Measurements from ENCODE around the gene MEA1. TPM values are rescaled to one million over a fixed set of nuclear protein-coding genes. Genes with fewer than 3 reads are reported as not detected.

Gene MEA1
- total RNA-seq, 3 donors from 2014 or later (not counting 1 experiment from before 2014, with no cell fraction given), result 29.6 to 34.3 (median 34.2) TPM

- intact Hi-C loops (cut with micrococcal nuclease), result no loop called here
- Histone ChIP-seq H3K36me3 (ENCODE audit: control insufficient read depth, insufficient read depth, low read length) (peaks cover 29% of the 10 kb centered on the region), H3K9me3 (ENCODE audit: control insufficient read depth, insufficient read depth, low read length) (no peaks in the 10 kb centered on the region), H3K27me3 (ENCODE audit: control insufficient read depth, insufficient read depth, low read length) (no peaks in the 10 kb centered on the region), H3K4me3 (ENCODE audit: low read length) (no peak overlapping the region), H3K4me1 (ENCODE audit: control insufficient read depth, insufficient read depth, low read length) (no peaks in the 10 kb centered on the region), H3K27ac (ENCODE audit: low read length) (no peak overlapping the region)
- no peak for TF ChIP-seq CTCF (IDR thresholded peaks at IDR 0.05)
- no peak for DNase-seq
- no peak overlapping the region for H3K27ac Mint-ChIP-seq
- no peaks in the 10 kb centered on the region for H3K36me3 Mint-ChIP-seq
- no peaks in the 10 kb centered on the region for H3K9me3 Mint-ChIP-seq
- no peaks in the 10 kb centered on the region for H3K27me3 Mint-ChIP-seq (ENCODE audit: low read depth in 2 of 2)
- H3K4me1 Mint-ChIP-seq, result peaks cover 0 to 4% of the 10 kb centered on the region in 2 donors
- no peak for ATAC-seq
- no peak overlapping the region for H3K4me3 Mint-ChIP-seq
- 92% methylated on average over 2 of the region's 2 CpGs for WGBS (ENCODE audit: insufficient coverage)
Observed at GRCh38 chr6:42969431-42969830, 44.3 kb downstream of the MEA1 start.

GRCh38 chr6:42968783-42969182, 45.0 kb downstream of the MEA1 start:
- peaks cover 0 to 4% of the 10 kb centered on the region in 2 donors for H3K4me1 Mint-ChIP-seq
- DNase-seq (no peak), ATAC-seq (no peak)
- no peak overlapping the region for H3K4me3 ChIP-seq (ENCODE audit: low read length)
- no peaks in the 10 kb centered on the region for H3K27me3 ChIP-seq (ENCODE audit: control insufficient read depth, insufficient read depth, low read length)
- H3K9me3 ChIP-seq (ENCODE audit: control insufficient read depth, insufficient read depth, low read length), result no peaks in the 10 kb centered on the region
- no peak overlapping the region for H3K27ac ChIP-seq (ENCODE audit: low read length)
- H3K4me3 Mint-ChIP-seq, result no peak overlapping the region
- peaks cover 33% of the 10 kb centered on the region for H3K36me3 ChIP-seq (ENCODE audit: control insufficient read depth, insufficient read depth, low read length)
- 97% methylated on average over 4 of the region's 4 CpGs for WGBS (ENCODE audit: insufficient coverage)
- no peaks in the 10 kb centered on the region for H3K27me3 Mint-ChIP-seq (ENCODE audit: low read depth in 2 of 2)
- H3K36me3 Mint-ChIP-seq, result no peaks in the 10 kb centered on the region
- no peaks in the 10 kb centered on the region for H3K9me3 Mint-ChIP-seq
- TF ChIP-seq CTCF (IDR thresholded peaks at IDR 0.05), result no peak
- intact Hi-C loops (cut with micrococcal nuclease), result no loop called here
- no peaks in the 10 kb centered on the region for H3K4me1 ChIP-seq (ENCODE audit: control insufficient read depth, insufficient read depth, low read length)
- H3K27ac Mint-ChIP-seq, result no peak overlapping the region

- H3K27me3 ChIP-seq (ENCODE audit: control insufficient read depth, insufficient read depth, low read length), result no peaks in the 10 kb centered on the region
- no peak overlapping the region for H3K4me3 ChIP-seq (ENCODE audit: low read length)
- no peak overlapping the region for H3K27ac ChIP-seq (ENCODE audit: low read length)
- TF ChIP-seq CTCF (IDR thresholded peaks at IDR 0.05), result no peak
- Mint-ChIP-seq H3K36me3 (no peaks in the 10 kb centered on the region), H3K4me3 (no peak overlapping the region), H3K9me3 (no peaks in the 10 kb centered on the region), H3K27ac (no peak overlapping the region), H3K4me1 (peaks cover 0 to 4% of the 10 kb centered on the region in 2 donors), H3K27me3 (ENCODE audit: low read depth in 2 of 2) (no peaks in the 10 kb centered on the region)
- peaks cover 33% of the 10 kb centered on the region for H3K36me3 ChIP-seq (ENCODE audit: control insufficient read depth, insufficient read depth, low read length)
- ATAC-seq, result no peak
- intact Hi-C loops (cut with micrococcal nuclease), result no loop called here
- H3K9me3 ChIP-seq (ENCODE audit: control insufficient read depth, insufficient read depth, low read length), result no peaks in the 10 kb centered on the region
- WGBS (ENCODE audit: insufficient coverage), result 97% methylated on average over 12 of the region's 12 CpGs
- DNase-seq, result no peak
- no peaks in the 10 kb centered on the region for H3K4me1 ChIP-seq (ENCODE audit: control insufficient read depth, insufficient read depth, low read length)
Observed at GRCh38 chr6:42968126-42968701, 45.5 kb downstream of the MEA1 start.

GRCh38 chr6:42967228-42967627, 46.5 kb downstream of the MEA1 start:
- H3K27me3 Mint-ChIP-seq (ENCODE audit: low read depth in 2 of 2), result peaks cover 0 to 4% of the 10 kb centered on the region in 2 donors
- no peaks in the 10 kb centered on the region for H3K4me1 ChIP-seq (ENCODE audit: control insufficient read depth, insufficient read depth, low read length)
- H3K9me3 Mint-ChIP-seq, result no peaks in the 10 kb centered on the region
- peaks cover 0 to 4% of the 10 kb centered on the region in 2 donors for H3K4me1 Mint-ChIP-seq
- H3K9me3 ChIP-seq (ENCODE audit: control insufficient read depth, insufficient read depth, low read length), result no peaks in the 10 kb centered on the region
- no peak overlapping the region for H3K4me3 Mint-ChIP-seq
- no peak overlapping the region for H3K27ac ChIP-seq (ENCODE audit: low read length)
- H3K4me3 ChIP-seq (ENCODE audit: low read length), result no peak overlapping the region
- H3K36me3 ChIP-seq (ENCODE audit: control insufficient read depth, insufficient read depth, low read length), result peaks cover 33% of the 10 kb centered on the region
- no peak overlapping the region for H3K27ac Mint-ChIP-seq
- no peak for TF ChIP-seq CTCF (IDR thresholded peaks at IDR 0.05)
- intact Hi-C loops (cut with micrococcal nuclease), result no loop called here
- H3K36me3 Mint-ChIP-seq, result no peaks in the 10 kb centered on the region
- H3K27me3 ChIP-seq (ENCODE audit: control insufficient read depth, insufficient read depth, low read length), result no peaks in the 10 kb centered on the region
- DNase-seq (no peak), ATAC-seq (no peak)
- 93% methylated on average over 11 of the region's 11 CpGs for WGBS (ENCODE audit: insufficient coverage)
